ENCODE measurements around the gene SLC25A20.
"Not testable (repeated sequence)": the region's sequence is repeated elsewhere in the genome, so short reads cannot be mapped to it uniquely, and the experiment has no call there.

The SLC25A20 gene

DNA sequence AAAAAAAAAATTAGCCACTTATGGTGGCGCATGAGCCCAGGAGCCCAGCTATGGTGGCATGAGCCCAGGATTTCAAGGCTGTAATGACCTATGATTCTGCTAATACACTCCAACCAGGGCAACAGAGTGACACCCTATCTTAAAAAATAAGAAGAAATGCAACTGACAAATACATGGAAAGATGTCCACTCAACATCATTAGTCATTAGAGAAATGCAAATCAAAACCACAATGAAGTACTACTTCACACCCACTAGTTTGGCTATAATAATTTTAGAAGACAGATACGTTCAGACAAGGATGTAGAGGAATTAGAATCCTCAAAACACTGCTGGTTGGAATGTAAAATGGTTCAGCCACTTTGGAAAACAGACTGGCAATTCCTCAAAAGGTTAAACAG, 61.5 kb downstream of the SLC25A20 start:
- no peak for DNase-seq

DNA sequence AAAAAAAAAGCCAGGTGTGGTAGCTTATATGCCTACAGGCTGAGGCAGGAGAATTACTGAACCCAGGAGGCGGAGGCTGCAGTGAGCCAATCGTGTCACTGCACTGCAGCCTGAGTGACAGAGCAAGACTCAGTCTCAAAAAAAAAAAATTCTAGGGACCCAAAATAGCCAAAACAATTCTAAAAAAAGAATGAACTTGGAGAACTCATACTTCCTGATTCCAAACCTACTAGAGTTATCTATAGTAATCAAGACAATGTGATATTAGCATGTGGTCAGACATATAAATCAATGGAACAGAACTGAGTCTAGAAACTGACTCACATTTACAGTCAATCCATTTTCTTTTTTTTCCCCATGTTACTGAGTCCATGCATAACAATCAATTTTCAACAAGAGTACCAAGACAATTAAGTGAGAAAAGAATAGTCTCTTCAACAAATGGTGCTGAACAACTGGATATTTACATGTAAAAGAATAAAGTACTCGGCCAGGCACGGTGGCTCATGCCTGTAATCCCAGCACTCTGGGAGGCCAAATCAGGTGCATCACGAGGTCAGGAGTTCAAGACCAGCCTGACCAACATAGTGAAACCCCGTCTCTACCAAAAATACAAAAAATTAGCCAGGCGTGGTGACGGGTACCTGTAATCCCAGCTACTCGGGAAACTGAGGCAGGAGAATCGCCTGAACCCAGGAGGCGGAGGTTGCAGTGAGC, 62.9 kb downstream of the SLC25A20 start:
- no peak for DNase-seq

GRCh38 chr3:48832684-48833083, 66.0 kb downstream of the SLC25A20 start:
- DNase-seq = no peak

DNA sequence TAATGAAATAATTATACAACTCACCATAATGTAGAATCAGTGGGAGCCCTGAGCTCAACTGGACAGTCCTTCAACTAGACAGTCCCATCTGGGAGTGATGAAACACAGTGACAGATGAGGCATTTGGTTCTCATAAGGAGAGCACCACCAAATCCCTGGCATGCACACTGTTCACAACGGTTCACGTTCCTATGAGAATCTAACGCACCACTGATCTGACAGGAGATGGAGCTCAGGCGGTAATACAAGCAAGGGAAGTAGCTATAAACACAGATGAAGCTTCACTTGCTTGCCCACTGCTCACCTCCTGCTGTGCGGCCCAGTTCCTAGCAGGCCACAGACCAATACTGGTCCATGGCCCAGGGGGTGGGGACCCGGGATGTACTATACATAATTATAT, 68.0 kb downstream of the SLC25A20 start:
- DNase-seq = no peak

GRCh38 chr3:48829525-48829924, 69.2 kb downstream of the SLC25A20 start:
- DNase-seq = not testable (repeated sequence)

DNA sequence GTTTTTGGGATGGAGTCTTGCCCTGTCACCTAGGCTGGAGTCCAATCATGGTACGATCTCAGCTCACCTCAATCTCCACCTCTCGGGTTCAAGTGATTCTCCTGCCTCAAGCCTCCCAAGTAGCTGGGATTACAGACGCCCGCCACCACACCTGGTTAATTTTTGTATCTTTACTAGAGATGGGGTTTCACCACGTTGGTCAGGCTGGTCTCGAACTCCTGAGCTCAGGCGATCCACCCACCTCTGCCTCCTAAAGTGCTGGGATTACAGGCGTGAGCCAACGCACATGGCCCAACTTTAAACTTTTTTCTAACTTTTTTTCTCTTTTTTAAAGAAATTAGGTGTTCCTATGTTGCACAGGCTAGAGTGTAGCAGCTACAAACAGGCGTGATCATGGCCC, 70.8 kb downstream of the SLC25A20 start:
- not testable (repeated sequence) for DNase-seq

DNA sequence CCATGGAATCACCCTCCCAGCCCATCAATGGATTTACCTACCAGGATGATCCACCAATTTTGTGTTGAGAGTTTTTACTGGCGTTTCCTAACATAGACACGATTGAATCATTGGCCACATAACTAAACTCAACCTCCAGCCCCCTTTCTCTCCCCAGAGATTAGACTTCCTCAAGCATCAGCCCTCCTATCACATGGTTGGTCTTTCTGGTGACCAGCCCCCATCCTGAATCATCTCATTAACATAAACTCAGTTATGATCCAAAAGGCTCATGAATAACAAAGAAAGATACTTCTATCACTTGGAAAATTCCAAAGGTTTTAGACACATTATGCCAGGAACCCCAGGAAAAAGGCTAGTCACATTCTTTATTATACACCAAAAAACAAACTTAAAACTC, 72.2 kb downstream of the SLC25A20 start:
- DNase-seq = no peak

- DNase-seq = no peak
Observed at GRCh38 chr3:48820612-48821324, 77.9 kb downstream of the SLC25A20 start.

DNA sequence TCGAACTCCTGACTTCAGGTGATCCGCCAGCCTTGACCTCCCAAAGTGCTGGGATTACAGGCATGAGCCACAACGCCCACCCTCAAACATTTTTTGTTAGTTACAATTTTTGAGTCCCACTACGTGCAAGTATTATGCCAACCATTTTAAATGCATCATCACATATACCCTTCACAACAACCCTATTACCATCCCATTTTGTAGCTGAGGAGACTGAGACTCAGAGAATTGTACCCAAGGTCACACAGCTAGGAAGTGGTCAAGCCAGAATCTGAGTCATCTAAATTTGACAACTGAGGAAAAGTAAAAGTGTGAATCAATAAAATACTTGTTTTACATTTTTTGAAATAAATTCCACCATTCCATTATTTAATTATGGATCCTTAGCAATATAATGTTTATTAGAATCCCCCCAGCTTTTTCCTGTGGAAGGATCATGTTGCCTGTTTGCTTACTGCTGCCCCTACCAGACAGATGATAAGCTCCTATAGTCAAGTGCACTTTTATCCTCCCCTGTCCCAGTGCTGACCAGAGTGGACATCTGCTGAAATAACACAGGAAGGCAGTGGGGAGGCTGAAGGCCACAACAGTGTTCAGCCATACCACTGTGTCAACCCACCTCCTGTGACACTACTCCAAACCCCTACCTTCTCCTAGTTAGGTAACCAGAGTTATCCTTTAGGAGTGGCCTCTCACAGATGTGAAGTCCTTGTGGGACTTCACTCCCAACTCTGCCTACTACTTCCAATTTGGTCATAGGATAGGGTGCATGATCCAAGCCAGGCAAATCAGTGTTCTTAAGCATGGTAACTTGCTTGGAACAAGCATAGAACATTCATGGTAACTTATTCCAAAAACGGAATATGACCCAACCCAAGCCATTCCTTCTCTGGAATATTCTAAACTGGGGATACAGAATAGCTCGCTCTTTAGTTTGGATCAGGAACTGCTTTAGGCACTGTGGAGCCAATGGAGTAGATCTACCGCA, 79.2 kb downstream of the SLC25A20 start:
- DNase-seq = no peak

- no peak for DNase-seq
Observed at GRCh38 chr3:48811524-48811923, 87.2 kb downstream of the SLC25A20 start.
